Mesendoderm (in vitro differentiated cells): ENCODE measurements around the gene TMEM17.

Source experiments
- DNase-seq: peaks from one replicate; pipeline ENCODE4 v3.0.0; 2013
- H2AK5ac ChIP-seq: 2 replicates; pipeline ENCODE4 v1.6.1; 2013; ENCODE audit warnings: low read length, inconsistent platforms
- H2BK120ac ChIP-seq: 2 replicates; pipeline ENCODE4 v1.6.1; 2013; ENCODE audit warnings: low read depth, mild to moderate bottlenecking, low read length, moderate library complexity, mixed read lengths
- H2BK15ac ChIP-seq: replicated peaks from 2 replicates; pipeline ENCODE4 v1.6.1; 2013; ENCODE audit warnings: low read depth, mild to moderate bottlenecking, moderate library complexity
- H2BK5ac ChIP-seq: 2 replicates; pipeline ENCODE4 v1.6.1; 2013; ENCODE audit warnings: low read length, inconsistent platforms
- H3K18ac ChIP-seq: 2 replicates; pipeline ENCODE4 v1.6.1; 2013; ENCODE audit warnings: mild to moderate bottlenecking, low read length, mixed read lengths
- H3K23ac ChIP-seq: one replicate; pipeline ENCODE4 v1.6.1; 2013; ENCODE audit warnings: low read length
- H3K27ac ChIP-seq: 2 replicates; pipeline ENCODE4 v1.5.1; 2013; ENCODE audit warnings: low read depth, mild to moderate bottlenecking, inconsistent platforms, low read length, moderate library complexity
- H3K27me3 ChIP-seq: 2 replicates; pipeline ENCODE4 v1.6.1; 2013; ENCODE audit warnings: low read length, control low read depth, mild to moderate bottlenecking, inconsistent platforms; ENCODE audit not compliant: insufficient read depth, poor library complexity
- H3K36me3 ChIP-seq: 2 replicates; pipeline ENCODE4 v1.6.1; 2013; ENCODE audit warnings: low read length, inconsistent platforms; ENCODE audit not compliant: control insufficient read depth, insufficient read depth
- H3K4ac ChIP-seq: one replicate; pipeline ENCODE4 v1.6.1; 2013; ENCODE audit warnings: low read depth, mild to moderate bottlenecking, low read length, moderate library complexity
- H3K4me1 ChIP-seq: 2 replicates; pipeline ENCODE4 v1.6.1; 2013; ENCODE audit warnings: low read depth, low read length, inconsistent platforms; ENCODE audit not compliant: control insufficient read depth
- H3K4me2 ChIP-seq: 2 replicates; pipeline ENCODE4 v1.6.1; 2013; ENCODE audit warnings: low read length
- H3K4me3 ChIP-seq: 2 replicates; pipeline ENCODE4 v1.5.1; 2013; ENCODE audit warnings: mild to moderate bottlenecking, low read length
- H3K56ac ChIP-seq: one replicate; pipeline ENCODE4 v1.6.1; 2013; ENCODE audit warnings: low read length
- H3K79me1 ChIP-seq: 2 replicates; pipeline ENCODE4 v1.6.1; 2013; ENCODE audit warnings: low read length, inconsistent platforms
- H3K79me2 ChIP-seq: 2 replicates; pipeline ENCODE4 v1.6.1; 2013; ENCODE audit warnings: mild to moderate bottlenecking, low read length; ENCODE audit not compliant: control insufficient read depth, insufficient read depth
- H3K9ac ChIP-seq: 2 replicates; pipeline ENCODE4 v1.6.1; 2013; ENCODE audit warnings: low read length, inconsistent platforms
- H4K5ac ChIP-seq: one replicate; pipeline ENCODE4 v1.6.1; 2013; ENCODE audit warnings: low read length
- H4K8ac ChIP-seq: one replicate; pipeline ENCODE4 v1.6.1; 2013; ENCODE audit warnings: low read depth, mild to moderate bottlenecking, control low read depth, low read length, moderate library complexity
- WGBS: extraction: QIAGEN DNeasy Blood & Tissue Kit; methylation state at CpG from one replicate; pipeline ENCODE4 v1.1.7; 2013; ENCODE audit warnings: low lambda C conversion rate, missing lambda C conversion rate; ENCODE audit not compliant: insufficient coverage; ENCODE audit errors: extremely low coverage; 5-methylcytosine and 5-hydroxymethylcytosine counted together

The TMEM17 gene

DNA sequence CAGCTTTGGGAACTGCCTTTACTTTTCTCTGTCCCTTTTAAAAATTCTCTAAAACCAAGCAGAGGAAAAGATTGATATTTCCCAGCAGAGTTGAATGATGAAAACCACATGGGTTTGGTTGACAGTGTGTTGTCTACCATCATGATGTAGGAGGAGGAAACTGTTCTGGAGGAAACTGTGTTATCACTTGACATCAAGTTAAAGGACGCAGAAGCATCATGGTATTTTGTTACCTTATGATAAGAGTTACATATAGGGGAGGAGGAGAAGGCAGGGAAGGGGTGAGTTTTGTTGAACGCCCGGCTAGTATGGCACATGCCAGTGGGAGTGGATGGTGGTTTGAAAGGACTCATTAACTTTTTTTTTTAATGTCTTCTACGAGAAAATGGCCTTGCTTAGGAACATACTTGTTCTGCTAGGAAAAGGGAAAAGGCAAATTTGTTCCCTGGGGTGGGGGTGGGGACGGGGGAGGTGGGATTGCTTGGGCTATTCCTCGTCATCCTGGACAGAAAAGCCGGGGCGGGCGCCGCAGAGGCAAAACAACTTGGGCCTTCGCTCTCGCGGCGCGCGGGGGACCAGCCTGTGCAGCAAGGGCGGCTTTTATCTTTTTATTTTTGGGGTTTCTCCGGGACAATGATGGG, 766 bp downstream of the TMEM17 start:
- H3K23ac ChIP-seq: no peak overlapping the region
- H3K56ac ChIP-seq: peak overlapping the region; percentile 76
- peak overlapping the region; percentile 81 for H3K9ac ChIP-seq
- H3K4me2 ChIP-seq: peak overlapping the region; percentile 36
- H3K79me2 ChIP-seq: no peaks in the 10 kb centered on the region
- DNase-seq: no peak
- H3K79me1 ChIP-seq: no peaks in the 10 kb centered on the region
- no peak overlapping the region for H3K4ac ChIP-seq
- no peak overlapping the region for H2AK5ac ChIP-seq
- no peak overlapping the region for H2BK5ac ChIP-seq
- H4K5ac ChIP-seq: peak overlapping the region; percentile 86
- no CpG with 5 or more reads among the region's 18 CpGs for WGBS
- no peak overlapping the region for H2BK15ac ChIP-seq
- no peaks in the 10 kb centered on the region for H3K36me3 ChIP-seq
- no peak overlapping the region for H4K8ac ChIP-seq
- H3K27me3 ChIP-seq: no peaks in the 10 kb centered on the region
- peaks cover 2% of the 10 kb centered on the region for H3K4me1 ChIP-seq
- no peak overlapping the region for H3K27ac ChIP-seq
- H3K18ac ChIP-seq: peak overlapping the region; percentile 87
- H2BK120ac ChIP-seq: no peak overlapping the region
- no peak overlapping the region for H3K4me3 ChIP-seq

DNA sequence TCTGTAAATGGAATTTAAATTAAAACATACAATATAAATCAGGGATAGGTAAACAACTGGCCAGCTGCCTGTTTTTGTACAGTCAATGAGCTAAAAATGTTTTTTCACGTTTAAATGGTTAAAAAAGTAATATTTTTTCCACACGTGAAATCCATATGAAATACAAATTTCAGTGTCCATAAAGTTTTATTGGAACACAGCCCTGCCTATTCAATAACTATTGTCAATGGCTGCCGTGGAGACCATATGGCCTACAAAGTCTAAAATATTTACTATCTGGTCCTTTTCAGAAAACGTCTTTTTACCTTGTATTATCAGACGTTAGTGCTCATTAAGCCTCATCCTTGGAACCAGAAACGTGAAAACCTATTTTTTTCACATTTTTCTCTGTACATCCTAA, 1.3 kb downstream of the TMEM17 start:
- H2BK5ac ChIP-seq: no peak overlapping the region
- H3K4me1 ChIP-seq: peaks cover 2% of the 10 kb centered on the region
- H3K27ac ChIP-seq: no peak overlapping the region
- H3K56ac ChIP-seq: no peak overlapping the region
- H2BK120ac ChIP-seq: no peak overlapping the region
- no peak overlapping the region for H3K18ac ChIP-seq
- H4K8ac ChIP-seq: no peak overlapping the region
- H2AK5ac ChIP-seq: no peak overlapping the region
- no peak for DNase-seq
- no peaks in the 10 kb centered on the region for H3K79me1 ChIP-seq
- no peak overlapping the region for H3K4me2 ChIP-seq
- H3K23ac ChIP-seq: no peak overlapping the region
- H2BK15ac ChIP-seq: no peak overlapping the region
- H3K9ac ChIP-seq: no peak overlapping the region
- H3K79me2 ChIP-seq: no peaks in the 10 kb centered on the region
- H3K4ac ChIP-seq: no peak overlapping the region
- H3K27me3 ChIP-seq: no peaks in the 10 kb centered on the region
- no peak overlapping the region for H3K4me3 ChIP-seq
- peak overlapping the region; percentile 86 for H4K5ac ChIP-seq
- no peaks in the 10 kb centered on the region for H3K36me3 ChIP-seq
- no CpG with 5 or more reads among the region's 6 CpGs for WGBS

DNA sequence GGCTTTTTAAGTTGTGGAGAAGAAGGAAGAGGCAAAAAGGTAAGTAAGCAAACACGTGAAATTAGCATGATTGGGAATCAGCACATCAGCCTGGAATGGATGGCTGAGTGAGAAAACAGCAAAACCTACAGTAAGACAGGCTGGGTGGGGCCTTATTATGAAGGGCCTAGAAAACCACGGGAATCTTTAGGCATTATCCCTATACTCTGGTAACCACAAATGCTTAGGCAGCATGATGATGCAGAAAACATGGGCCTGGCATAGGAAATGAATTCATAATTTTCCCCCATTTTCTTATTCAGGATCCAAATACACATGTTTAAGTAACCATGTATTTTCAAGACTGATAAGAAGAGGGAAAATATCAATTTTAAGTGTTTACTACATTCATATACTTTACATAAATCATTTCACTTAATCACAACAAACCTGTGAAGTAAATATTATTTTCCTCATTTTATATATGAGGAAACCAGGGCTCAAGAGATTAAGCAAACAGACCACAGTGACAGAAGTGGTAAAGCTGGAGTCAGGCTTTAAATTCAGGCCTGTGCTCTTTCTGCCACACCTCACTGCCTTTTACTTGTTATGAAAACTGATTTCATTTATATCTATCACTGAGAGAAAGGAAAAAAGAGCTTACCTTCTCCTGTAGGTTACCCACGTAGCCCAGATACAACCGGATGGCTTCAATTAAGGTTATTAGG, 4.0 kb downstream of the TMEM17 start:
- Histone ChIP-seq H4K5ac (no peak overlapping the region), H3K4ac (no peak overlapping the region), H2BK5ac (no peak overlapping the region), H3K23ac (no peak overlapping the region), H3K56ac (no peak overlapping the region), H3K79me1 (no peaks in the 10 kb centered on the region), H3K27ac (no peak overlapping the region), H3K27me3 (no peaks in the 10 kb centered on the region), H3K18ac (no peak overlapping the region), H3K36me3 (no peaks in the 10 kb centered on the region), H2BK120ac (no peak overlapping the region), H4K8ac (no peak overlapping the region), H3K4me2 (no peak overlapping the region), H3K4me3 (no peak overlapping the region), H2AK5ac (no peak overlapping the region), H2BK15ac (no peak overlapping the region), H3K9ac (no peak overlapping the region), H3K79me2 (no peaks in the 10 kb centered on the region), H3K4me1 (peaks cover 3% of the 10 kb centered on the region)
- WGBS: no CpG with 5 or more reads among the region's 4 CpGs
- DNase-seq: no peak

DNA sequence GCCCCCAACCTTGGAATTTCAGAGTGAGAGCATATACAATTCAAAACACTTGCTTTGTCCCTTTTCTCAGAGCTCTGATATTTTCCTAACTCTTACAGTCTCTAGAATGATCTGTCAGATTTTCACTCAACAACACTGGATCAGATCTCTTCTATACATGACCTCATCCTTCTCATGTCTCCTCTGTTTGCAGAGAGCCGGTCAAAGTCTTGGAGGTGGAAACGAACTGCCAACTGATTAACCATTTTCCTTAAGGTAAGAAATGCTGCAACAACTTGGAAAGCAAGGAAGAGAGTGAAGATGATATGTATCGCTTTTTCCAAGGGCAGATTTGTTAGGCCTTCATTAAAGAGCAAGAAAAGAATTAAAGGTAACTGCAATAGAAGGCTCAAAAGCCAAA, 4.9 kb downstream of the TMEM17 start:
- H3K79me2 ChIP-seq: no peaks in the 10 kb centered on the region
- H3K36me3 ChIP-seq: no peaks in the 10 kb centered on the region
- H2BK15ac ChIP-seq: no peak overlapping the region
- no peak overlapping the region for H2BK5ac ChIP-seq
- H3K23ac ChIP-seq: no peak overlapping the region
- no peaks in the 10 kb centered on the region for H3K27me3 ChIP-seq
- no peak overlapping the region for H2AK5ac ChIP-seq
- H3K4me3 ChIP-seq: no peak overlapping the region
- peaks cover 3% of the 10 kb centered on the region for H3K4me1 ChIP-seq
- no peak overlapping the region for H3K4me2 ChIP-seq
- no peak overlapping the region for H3K27ac ChIP-seq
- no peak overlapping the region for H4K8ac ChIP-seq
- no peak overlapping the region for H4K5ac ChIP-seq
- H2BK120ac ChIP-seq: no peak overlapping the region
- no peak overlapping the region for H3K56ac ChIP-seq
- no peak overlapping the region for H3K4ac ChIP-seq
- no CpG with 5 or more reads among the region's 3 CpGs for WGBS
- DNase-seq: no peak
- no peaks in the 10 kb centered on the region for H3K79me1 ChIP-seq
- H3K9ac ChIP-seq: no peak overlapping the region
- H3K18ac ChIP-seq: no peak overlapping the region

DNA sequence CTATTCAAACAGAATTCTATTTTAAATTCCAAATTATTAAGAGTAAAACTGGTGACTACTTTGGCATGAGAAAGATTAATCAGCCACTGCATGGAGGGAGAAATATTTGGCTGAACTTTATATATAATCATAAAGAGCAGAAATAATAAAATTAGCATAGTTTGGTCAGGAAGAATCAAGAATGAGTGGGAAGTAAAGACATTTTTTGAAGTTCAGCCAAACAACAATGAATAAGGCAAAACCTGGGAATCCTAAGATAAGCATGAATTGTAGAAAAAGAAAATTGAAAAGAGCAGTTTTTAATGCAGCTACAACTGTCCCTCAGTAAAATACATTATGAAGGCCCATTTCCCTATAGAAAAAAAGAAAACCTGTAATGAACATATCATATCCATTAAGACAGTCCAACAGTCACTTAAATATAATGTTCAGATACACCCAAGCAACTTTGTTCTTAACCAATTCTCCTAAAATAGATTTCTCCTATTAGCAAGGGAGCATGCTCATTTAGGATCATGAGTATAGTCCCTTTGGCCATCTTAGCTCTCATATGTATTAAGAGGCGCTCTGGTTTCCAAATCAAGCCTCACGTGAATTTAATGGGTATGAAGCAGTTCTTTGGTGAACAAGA, 6.5 kb downstream of the TMEM17 start:
- H3K4me2 ChIP-seq: no peak overlapping the region
- H3K79me2 ChIP-seq: no peaks in the 10 kb centered on the region
- H3K4me3 ChIP-seq: no peak overlapping the region
- H3K36me3 ChIP-seq: no peaks in the 10 kb centered on the region
- no peak overlapping the region for H4K5ac ChIP-seq
- H4K8ac ChIP-seq: no peak overlapping the region
- H3K27me3 ChIP-seq: no peaks in the 10 kb centered on the region
- no peak overlapping the region for H3K23ac ChIP-seq
- H3K9ac ChIP-seq: no peak overlapping the region
- no peak overlapping the region for H2BK15ac ChIP-seq
- no peak overlapping the region for H3K56ac ChIP-seq
- H2AK5ac ChIP-seq: no peak overlapping the region
- no peak overlapping the region for H2BK5ac ChIP-seq
- no peak overlapping the region for H3K4ac ChIP-seq
- H3K79me1 ChIP-seq: no peaks in the 10 kb centered on the region
- H3K4me1 ChIP-seq: peaks cover 2% of the 10 kb centered on the region
- H3K18ac ChIP-seq: no peak overlapping the region
- no CpG with 5 or more reads among the region's 2 CpGs for WGBS
- no peak overlapping the region for H2BK120ac ChIP-seq
- no peak overlapping the region for H3K27ac ChIP-seq
- DNase-seq: no peak
